ENCODE measurements around the gene NOTUM.

NOTUM gene

DNA sequence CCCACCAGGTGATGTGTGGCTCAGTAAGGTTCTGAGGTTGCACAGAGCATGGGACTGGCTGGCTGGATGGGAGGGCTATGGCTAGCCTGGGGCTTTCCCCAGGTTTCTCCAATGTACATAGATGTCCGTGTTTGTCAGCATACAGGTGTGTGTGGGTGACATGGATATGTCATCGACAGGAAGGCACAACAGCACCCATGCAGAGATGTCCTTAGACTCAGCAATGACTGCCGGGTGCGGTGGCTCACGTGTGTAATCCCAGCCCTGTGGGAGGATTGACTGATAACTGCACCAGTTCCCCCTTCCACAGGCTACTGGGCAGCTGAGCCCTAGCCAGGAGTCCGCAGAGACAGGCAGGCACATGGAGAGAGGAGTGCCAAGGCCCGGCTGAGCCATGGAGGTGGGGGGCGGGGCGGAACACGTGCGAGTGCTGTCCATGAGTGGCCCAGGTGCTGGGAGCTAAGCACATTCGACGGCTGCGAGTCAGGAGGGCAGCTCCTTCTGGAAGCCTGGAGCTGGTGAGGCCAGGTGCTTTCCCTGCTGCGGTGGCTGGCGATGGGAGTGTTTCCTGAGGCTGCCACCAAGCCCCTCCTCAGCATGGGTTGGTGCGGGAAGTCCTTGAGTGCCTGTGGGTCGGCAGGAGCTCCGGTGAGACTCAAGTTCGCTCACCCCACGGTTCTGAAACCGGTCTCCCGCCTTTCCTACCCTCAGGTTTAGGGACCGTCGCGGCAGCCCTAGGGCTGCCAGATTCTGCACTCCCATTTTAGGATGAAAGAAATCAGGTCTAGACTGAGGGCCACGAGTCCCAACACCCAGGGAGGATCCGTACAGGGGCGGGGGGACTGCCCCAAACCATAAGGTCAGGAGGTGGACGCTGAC lies 15.6 kb upstream of the NOTUM start:
- DNase-seq: peak in 1 of 2 donors; percentile 26

DNA sequence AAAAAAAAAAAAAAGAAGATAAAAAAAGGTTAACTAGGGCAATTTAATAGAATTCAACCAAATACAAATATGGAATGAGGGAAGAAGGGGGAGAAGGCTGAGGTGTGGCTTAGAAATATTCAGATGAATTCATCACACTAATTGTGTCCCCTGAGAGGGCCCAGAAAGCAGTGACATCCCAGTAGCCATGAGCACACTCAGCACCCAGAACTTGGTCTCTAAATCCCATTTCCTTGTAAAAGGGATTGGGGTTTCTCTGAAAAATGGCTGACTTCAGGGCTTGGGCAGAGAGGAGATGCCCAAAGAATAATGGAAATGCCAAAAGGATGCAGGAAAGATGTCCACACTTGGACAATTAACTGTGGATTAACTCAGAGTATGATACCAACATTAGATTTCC lies 12.4 kb upstream of the NOTUM start:
- no peak for DNase-seq

DNA sequence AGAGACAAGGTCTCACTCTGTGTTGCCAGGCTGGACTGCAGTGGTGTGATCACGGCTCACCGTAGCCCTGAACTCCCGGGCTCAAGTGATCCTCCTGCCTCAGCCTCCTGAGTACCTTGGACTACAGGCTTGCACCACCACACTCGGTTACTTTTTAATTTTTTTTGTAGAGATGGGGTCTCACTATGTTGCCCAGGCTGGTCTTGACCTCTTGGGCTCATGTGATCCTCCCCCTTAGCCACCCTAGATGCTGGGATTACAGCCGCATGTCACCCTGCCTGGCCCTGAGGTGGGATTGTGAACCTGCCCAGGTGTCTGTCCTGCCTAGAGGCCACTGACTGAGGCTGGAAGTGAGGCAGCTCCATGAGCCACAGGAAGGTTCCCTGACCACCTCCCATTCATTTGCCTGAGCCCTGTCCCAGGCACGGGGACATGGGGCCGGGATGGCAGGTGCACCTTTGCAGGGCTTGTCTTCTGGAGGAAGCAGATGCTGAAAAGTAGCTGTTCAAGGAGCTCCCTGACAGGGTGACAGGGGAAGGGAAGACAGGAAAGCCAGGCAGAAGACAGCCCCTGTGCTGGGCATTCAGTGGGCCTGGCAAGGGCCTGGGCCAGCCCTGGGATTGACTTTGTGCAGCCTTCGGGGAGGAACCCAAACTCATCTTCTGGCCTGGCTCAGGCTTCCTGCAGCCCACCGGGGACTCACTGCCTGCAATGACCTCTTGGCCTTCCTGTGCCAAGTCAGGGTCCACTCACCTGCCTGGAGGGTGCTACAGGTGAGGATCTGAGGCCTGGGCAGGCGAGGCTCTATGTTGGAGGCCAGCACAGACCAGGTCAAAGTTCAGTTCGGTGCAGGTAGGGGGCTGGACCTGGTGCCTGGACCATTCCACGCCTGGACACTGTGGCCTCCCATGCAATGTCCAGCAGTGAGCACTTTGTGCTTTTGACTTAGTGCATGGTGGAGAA lies 8.1 kb upstream of the NOTUM start:
- DNase-seq: no peak

DNA sequence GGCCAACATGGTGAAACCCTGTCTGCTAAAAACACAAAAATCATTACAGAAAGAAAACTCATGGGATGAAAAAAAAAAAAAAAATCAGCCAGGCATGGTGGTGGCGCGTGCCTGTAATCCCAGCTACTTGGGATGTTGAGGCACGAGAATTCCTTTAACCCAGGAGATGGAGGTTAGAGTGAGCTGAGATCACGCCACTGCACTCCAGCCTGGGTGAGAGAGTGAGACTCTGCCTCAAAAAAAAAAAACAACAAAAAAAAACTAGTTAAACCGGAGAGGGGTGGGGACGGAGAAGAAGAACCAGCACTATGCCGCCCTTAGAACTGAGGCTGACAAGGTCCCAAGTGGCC lies 7.4 kb upstream of the NOTUM start:
- DNase-seq: no peak

- peak; percentile 84 to 89 for DNase-seq
These were observed 6.8 kb upstream of the NOTUM start for GRCh38 chr17:81967533-81968395.

DNA sequence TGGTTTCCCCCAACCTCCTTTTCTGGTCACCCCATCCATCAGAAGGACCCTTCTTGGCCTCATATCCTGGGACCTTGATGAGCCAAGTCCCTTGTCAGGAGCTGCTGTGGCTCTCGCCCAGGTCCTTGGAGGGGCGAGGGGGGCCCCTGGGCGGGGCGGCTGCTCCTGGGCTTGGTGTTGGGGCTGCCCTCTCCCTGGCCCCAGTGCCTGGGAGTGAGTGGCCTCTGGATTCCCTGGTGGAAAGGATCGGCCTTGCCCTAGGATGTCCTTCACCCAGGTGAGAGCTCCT lies 6.2 kb upstream of the NOTUM start:
- DNase-seq: no peak

DNA sequence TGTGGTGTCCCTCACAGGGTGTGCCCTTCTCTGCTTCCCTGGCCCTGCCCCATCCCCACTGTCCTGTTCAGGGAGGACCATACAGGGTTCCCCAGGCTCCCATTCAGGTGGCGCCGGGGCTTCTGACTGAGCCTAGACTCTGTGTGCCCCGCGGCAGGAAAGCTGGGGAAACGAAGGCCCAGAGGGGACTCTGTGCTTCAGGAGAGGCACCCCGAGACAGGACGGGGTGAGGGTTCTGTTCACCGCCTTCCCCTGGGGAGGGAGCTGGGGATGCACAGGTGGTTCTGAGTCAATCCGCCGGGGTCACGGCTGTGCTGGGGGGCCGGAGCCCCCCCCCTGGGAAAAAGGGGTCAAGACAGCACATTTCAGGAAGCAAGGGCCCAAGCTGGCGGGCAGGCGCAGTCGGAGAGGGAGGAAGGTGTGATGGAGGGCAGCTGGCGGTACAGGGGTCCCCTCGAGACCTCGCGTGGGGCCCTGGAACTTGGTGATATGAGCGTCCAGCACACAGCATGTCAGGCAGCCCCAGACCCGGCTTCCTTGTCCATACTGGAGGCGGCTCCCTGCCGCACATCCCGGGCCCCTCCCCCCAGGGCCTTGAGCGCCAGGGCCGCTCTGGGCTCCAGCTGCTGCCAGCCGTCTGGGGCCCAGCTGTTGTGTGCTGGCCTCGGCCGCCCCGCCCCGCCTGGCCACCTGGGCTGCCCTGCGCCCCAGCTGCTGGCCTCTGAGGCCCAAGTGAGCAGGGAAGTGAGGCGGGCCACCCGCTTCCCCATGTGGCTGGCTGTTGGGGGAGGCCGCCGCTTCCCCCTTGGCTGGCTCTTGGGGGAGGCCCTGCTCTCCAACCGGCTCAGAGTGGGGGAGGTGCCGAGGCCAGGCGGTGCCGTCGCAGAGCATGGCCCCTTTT lies 5.6 kb upstream of the NOTUM start:
- peak in 1 of 2 donors; percentile 17 for DNase-seq

DNA sequence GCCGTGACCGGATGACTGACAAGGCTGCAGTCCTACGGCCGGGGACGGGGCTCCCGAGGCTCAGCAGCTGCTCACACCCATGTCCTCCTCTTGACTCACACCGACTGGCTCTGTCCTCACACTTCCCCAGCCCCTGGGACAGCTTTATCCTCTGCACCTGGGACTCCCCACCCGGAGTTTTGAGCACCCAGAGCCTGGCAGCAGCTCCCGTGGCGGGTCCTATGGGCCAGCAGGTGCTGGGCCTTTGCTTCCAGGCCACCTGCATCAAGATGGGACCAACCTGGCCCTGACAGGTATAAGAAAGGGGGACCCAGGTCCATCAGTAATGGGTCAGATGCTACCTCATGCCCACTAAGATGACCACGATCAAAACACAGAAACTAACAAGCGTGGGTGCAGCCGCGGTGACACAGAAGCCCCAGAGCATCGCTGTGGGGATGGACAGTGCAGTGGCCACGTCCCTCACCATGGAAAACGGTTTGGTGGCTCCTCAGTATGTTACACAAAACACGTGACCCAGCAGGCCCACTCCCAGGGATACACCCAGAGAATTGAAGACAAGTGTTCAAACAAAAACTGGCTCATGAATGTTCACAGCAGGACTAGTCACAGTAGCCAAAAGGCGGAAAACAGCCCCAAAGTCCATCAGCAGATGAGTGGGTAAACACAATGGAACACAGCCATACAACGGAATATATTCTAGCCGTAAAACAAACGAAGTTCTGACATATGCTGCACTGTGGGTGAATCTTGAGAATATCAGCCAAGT lies 3.3 kb upstream of the NOTUM start:
- DNase-seq: no peak

DNA sequence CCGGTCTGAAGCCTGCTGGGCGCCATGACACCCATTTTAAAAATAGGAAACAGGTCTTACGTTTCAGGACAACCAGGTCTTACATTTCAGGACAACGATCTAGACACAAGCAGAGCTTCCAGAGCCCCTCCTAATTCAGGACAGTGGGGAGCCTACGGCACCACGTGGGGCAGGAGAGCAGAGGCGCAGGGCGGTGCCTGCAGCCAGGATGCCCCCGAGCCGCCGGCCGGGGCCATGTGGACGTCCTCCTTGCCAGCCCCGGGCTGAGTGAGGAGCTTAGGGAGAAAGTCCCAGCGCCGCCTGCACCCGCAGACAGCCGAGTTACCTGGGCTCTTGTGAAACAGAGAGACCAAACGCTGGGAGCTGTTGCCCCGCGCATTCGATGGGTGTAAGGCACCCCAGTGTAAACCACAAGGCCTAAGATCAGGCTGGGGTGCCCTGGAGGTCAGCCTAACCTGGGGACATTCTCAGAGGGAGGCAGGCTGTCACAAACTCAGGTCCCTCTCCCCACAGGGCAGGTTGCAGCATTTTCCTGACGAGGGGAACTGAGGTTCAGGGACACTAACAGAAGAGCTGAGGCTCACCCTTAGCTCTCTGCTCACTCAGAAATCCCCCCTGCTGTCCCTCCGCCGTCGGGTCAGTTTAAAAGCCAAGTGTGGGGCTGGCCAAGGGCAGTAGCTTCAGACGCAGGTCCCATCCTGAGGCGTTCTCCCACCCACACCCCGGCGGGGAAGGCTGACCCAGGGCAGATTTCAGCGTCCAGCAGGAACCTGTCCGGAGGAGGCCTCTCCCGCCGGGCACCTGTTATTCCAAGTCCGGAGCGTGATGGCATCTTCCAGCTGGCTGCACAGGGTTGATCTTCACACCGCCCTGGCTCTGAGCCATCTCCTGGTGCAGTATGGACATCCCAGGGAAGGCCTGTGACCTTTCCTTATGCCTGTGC lies 1.8 kb upstream of the NOTUM start:
- no peak for DNase-seq

GRCh38 chr17:81961521-81962498 lies 823 bp upstream of the NOTUM start:
- no peak for DNase-seq

- peak in 1 of 2 donors; percentile 11 for DNase-seq
These were observed 643 bp downstream of the NOTUM start for GRCh38 chr17:81960130-81960958.

GRCh38 chr17:81959362-81960129 lies 1.4 kb downstream of the NOTUM start:
- peak; percentile 82 to 88 for DNase-seq

DNA sequence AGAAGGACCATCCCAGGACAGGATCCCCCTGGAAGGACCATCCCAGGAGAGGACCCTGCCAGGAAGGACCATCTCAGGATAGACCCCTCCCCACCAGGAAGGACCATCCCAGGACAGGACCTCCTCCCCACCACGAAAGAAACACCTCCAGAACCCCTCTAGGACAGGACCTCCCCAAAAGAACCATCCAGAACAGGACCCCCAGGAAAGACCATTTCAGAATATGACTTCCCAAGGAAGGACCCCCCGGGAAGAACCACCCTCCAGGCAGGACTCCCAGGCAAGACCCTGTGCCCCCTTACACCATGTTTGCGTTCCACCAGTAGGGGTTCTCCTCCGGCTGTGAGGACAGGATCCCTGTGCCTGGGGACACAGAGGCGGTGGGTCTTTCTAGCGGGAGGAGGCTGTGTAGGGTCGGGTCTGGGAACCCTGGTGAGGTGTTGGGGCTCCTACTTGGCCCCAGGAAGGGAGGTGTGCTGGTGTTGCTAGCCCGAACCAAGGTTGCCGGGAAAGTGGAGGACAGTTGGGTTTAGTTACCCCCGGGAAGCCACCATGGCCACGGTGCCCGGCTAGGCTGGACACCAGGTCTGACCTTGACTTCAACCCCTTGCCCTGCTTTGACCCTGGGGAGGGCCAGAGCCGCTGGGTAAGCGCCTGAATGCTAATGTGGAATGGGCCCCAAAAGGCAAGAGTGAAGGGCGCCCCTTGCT lies 2.2 kb downstream of the NOTUM start:
- DNase-seq: no peak

- no peak for DNase-seq
These were observed 3.1 kb downstream of the NOTUM start for GRCh38 chr17:81957691-81958432.

Data from CD4-positive, alpha-beta T cell treated with Interleukin-1 beta for 1 hour (primary cell).